Esophagus muscularis mucosa (tissue), 4 donors: ENCODE data around the gene CLASP1. TPM values are rescaled to one million over a fixed set of nuclear protein-coding genes. Genes with fewer than 3 reads are reported as not detected.
"Not testable (repeated sequence)": the region's sequence is repeated elsewhere in the genome, so short reads cannot be mapped to it uniquely, and the experiment has no call there.

Experiments used
- DNase-seq: peaks from one replicate; pipeline ENCODE4 v3.0.0-alpha.2; 2017; ENCODE audit errors: extremely low spot score
- H3K27ac ChIP-seq, 4 donors: fragments of 200-600 bp; sonication (generic); replicated peaks in 1 of 4; 1 replicate in 3 of 4; 2 replicates in 1 of 4; pipeline ENCODE4 v1.5.1; 2016 to 2019; ENCODE audit warnings: mild to moderate bottlenecking in 1 of 4
- H3K27me3 ChIP-seq, 4 donors: fragments of 200-600 bp; sonication (generic); one replicate each; pipeline versions ENCODE4 v1.5.1 to v1.6.0; 2016 to 2019
- H3K36me3 ChIP-seq, 4 donors: fragments of 200-600 bp; sonication (generic); one replicate each; pipeline ENCODE4 v1.5.1; 2016 to 2019
- H3K4me1 ChIP-seq, 4 donors: fragments of 200-600 bp; sonication (generic); one replicate each; pipeline ENCODE4 v1.5.1; 2016 to 2019
- H3K4me3 ChIP-seq, 4 donors: fragments of 200-600 bp; sonication (generic); 1 replicate in 2 of 4; 2 replicates in 2 of 4; pipeline ENCODE4 v1.5.1; 2016 to 2019; ENCODE audit warnings: mild to moderate bottlenecking in 4 of 4, moderate library complexity in 1 of 4
- H3K9me3 ChIP-seq, 4 donors: fragments of 200-600 bp; sonication (generic); 1 replicate in 3 of 4; 2 replicates in 1 of 4; pipeline ENCODE4 v1.5.1; 2016 to 2019
- CTCF ChIP-seq, 3 experiments: fragments of 200-600 bp in 2 of 3; fragments of 450-650 bp in 1 of 3; sonication (generic) in 2 of 3; IDR thresholded peaks; one replicate each; pipeline ENCODE4 v1.5.1; 2017 to 2019; ENCODE audit warnings: antibody characterized with exemption in 3 of 3, mild to moderate bottlenecking in 2 of 3, moderate library complexity in 1 of 3
- EP300 ChIP-seq: sonication (generic); formaldehyde crosslinking; IDR thresholded peaks from one replicate; pipeline ENCODE4 v1.6.1; 2017; ENCODE audit warnings: antibody characterized with exemption
- POLR2A ChIP-seq: fragments of 450-650 bp; IDR thresholded peaks from one replicate; pipeline ENCODE4 v1.6.1; 2017; ENCODE audit warnings: antibody characterized with exemption, moderate library complexity, mild to moderate bottlenecking, low read depth
- POLR2AphosphoS5 ChIP-seq, 2 donors: sonication (generic); formaldehyde crosslinking; IDR thresholded peaks; one replicate each; pipeline ENCODE4 v1.6.1; 2017; ENCODE audit warnings: antibody characterized with exemption in 2 of 2
- WGBS: methylation state at CpG from one replicate; pipeline ENCODE4 v1.1.5; 2018; 5-methylcytosine and 5-hydroxymethylcytosine counted together
- intact Hi-C: fragments of 100-400 bp; cut with DNase I; formaldehyde crosslinking; loops from one replicate; pipeline ENCODE4 v1.15.1; 2023
- total RNA-seq, 4 donors: library from RNA; depleted of rRNA; stranded (reverse); fragments of >200 nt; gene quantifications; one replicate each; pipeline versions ENCODE4 v1.1.0 to v1.2.1, GENCODE V29; 2016

The CLASP1 gene
- total RNA-seq, 4 donors from 2014 or later: 62.6 to 78.6 (median 70.5) TPM

GRCh38 chr2:121334581-121335293, 314.5 kb downstream of the CLASP1 start:
- WGBS: 85% methylated on average over 14 of the region's 14 CpGs
- Histone ChIP-seq H3K4me1 (no peaks in the 10 kb centered on the region), H3K36me3 (peaks cover 7 to 24% (median 17%) of the 10 kb centered on the region in 4 donors), H3K27ac (no peak overlapping the region), H3K27me3 (peaks cover 0 to 10% (median 0%) of the 10 kb centered on the region in 4 donors), H3K4me3 (no peak overlapping the region), H3K9me3 (no peaks in the 10 kb centered on the region)
- TF ChIP-seq CTCF (IDR thresholded peaks at IDR 0.05) (no peak), POLR2AphosphoS5 (IDR thresholded peaks at IDR 0.05) (no peak), EP300 (no peak), POLR2A (no peak)
- intact Hi-C loops: no loop called here
- DNase-seq: no peak

GRCh38 chr2:121333834-121334558, 315.3 kb downstream of the CLASP1 start:
- Histone ChIP-seq H3K4me1 (no peaks in the 10 kb centered on the region), H3K27me3 (peaks cover 0 to 18% (median 0%) of the 10 kb centered on the region in 4 donors), H3K27ac (no peak overlapping the region), H3K9me3 (no peaks in the 10 kb centered on the region), H3K36me3 (peaks cover 6 to 17% (median 10%) of the 10 kb centered on the region in 4 donors), H3K4me3 (no peak overlapping the region)
- no peak for DNase-seq
- TF ChIP-seq EP300 (no peak), POLR2A (no peak), CTCF (IDR thresholded peaks at IDR 0.05) (no peak), POLR2AphosphoS5 (IDR thresholded peaks at IDR 0.05) (no peak)
- 69% methylated on average over 12 of the region's 12 CpGs for WGBS
- intact Hi-C loops: no loop called here

GRCh38 chr2:121333231-121333630, 316.0 kb downstream of the CLASP1 start:
- Histone ChIP-seq H3K9me3 (no peaks in the 10 kb centered on the region), H3K4me3 (no peak overlapping the region), H3K27me3 (peaks cover 0 to 18% (median 0%) of the 10 kb centered on the region in 4 donors), H3K4me1 (no peaks in the 10 kb centered on the region), H3K36me3 (peaks cover 3 to 9% (median 4%) of the 10 kb centered on the region in 4 donors), H3K27ac (no peak overlapping the region)
- 79% methylated on average over 17 of the region's 17 CpGs for WGBS
- intact Hi-C loops: no loop called here
- TF ChIP-seq CTCF (IDR thresholded peaks at IDR 0.05): no peak
- no peak for TF ChIP-seq POLR2A
- no peak for TF ChIP-seq POLR2AphosphoS5 (IDR thresholded peaks at IDR 0.05)
- TF ChIP-seq EP300: no peak
- DNase-seq: no peak

- H3K4me3 ChIP-seq, H3K36me3 ChIP-seq, DNase-seq, H3K4me1 ChIP-seq, H3K27ac ChIP-seq, H3K9me3 ChIP-seq, intact Hi-C loops: not testable (repeated sequence)
- 94% methylated on average over 8 of the region's 8 CpGs for WGBS
- peaks cover 0 to 18% (median 0%) of the 10 kb centered on the region in 4 donors for H3K27me3 ChIP-seq
Observed at GRCh38 chr2:121331324-121331723, 317.9 kb downstream of the CLASP1 start.

- TF ChIP-seq EP300: no peak
- TF ChIP-seq CTCF (IDR thresholded peaks at IDR 0.05): no peak
- TF ChIP-seq POLR2A: no peak
- no peak for TF ChIP-seq POLR2AphosphoS5 (IDR thresholded peaks at IDR 0.05)
- 89% methylated on average over 15 of the region's 15 CpGs for WGBS
- no peaks in the 10 kb centered on the region for H3K4me1 ChIP-seq
- no peaks in the 10 kb centered on the region for H3K9me3 ChIP-seq
- peaks cover 0 to 18% (median 0%) of the 10 kb centered on the region in 4 donors for H3K27me3 ChIP-seq
- no peaks in the 10 kb centered on the region for H3K36me3 ChIP-seq
- intact Hi-C loops: no loop called here
- no peak for DNase-seq
- no peak overlapping the region for H3K4me3 ChIP-seq
- H3K27ac ChIP-seq: no peak overlapping the region
Observed at GRCh38 chr2:121330921-121331320, 318.3 kb downstream of the CLASP1 start.
